Upper lobe of left lung (tissue), 4 donors: ENCODE data around the gene IQUB.

Experiments
- CTCF ChIP-seq, 6 experiments: fragments of 450-650 bp in 4 of 6; fragments of 200-600 bp in 2 of 6; sonication (generic) in 2 of 6; IDR thresholded peaks; one replicate each; pipeline ENCODE4 v1.5.1; 2016 to 2019; ENCODE audit warnings: antibody characterized with exemption in 6 of 6
- POLR2AphosphoS5 ChIP-seq, 2 donors: sonication (generic); formaldehyde crosslinking; IDR thresholded peaks; one replicate each; pipeline ENCODE4 v1.5.1; 2017; ENCODE audit warnings: antibody characterized with exemption in 2 of 2

- no peak for TF ChIP-seq CTCF (IDR thresholded peaks at IDR 0.05)
- TF ChIP-seq POLR2AphosphoS5 (IDR thresholded peaks at IDR 0.05), result no peak
These were observed 70.5 kb downstream of the IQUB start for GRCh38 chr7:123463890-123464289.
